ENCODE results near the gene RBPJL. TPM values are rescaled to one million over a fixed set of nuclear protein-coding genes. Genes with fewer than 3 reads are reported as not detected.

RBPJL gene
- total RNA-seq, 1 experiment from 2014 or later = not detected

DNA sequence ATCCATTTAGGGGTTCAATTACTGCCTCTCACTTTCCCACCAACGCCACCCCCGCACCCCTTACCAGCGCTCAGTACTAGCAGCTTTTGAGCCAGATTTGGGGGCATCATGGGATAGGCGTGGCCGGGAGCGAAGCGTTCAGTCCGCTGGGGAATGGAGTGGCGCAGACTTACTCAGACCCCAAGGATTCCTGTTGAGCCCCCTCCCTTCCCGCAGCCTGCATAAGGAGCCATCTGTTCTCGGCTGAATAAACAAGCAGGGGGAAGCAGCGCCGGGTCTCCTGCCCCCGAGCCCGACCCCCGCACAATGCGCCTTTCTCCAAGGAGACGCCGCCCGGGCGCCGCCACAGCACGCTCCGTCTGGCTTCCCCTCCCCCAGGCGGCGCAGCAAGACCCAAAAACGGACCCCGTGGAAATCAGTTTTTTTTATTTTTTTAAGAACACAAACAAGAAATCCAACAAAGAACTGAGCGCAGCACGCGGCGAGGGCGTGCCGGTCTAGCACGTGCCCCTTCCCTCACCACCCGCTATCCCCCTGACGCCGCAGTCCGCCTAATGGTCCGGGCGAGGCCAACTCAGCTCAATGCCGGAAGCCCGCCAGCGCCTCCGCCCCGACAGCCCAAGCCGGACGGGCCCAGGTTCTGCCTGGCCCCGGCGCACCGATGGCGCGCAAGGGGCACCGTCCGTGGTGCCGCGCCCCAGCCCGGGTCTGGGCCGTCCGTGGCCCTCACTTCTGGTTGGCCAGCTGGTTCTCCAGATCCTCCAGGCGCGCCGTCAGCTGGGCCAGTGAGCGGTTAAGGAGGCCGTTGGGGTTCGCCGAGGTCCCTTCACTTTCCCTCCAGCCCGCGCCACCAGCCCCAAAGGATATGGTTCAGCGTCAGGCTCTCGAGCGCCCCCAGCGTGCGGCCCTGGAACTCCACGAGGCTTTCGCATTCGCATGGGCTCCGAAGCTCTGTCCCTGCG lies 13.3 kb upstream of the RBPJL start:
- intact Hi-C loops (cut with micrococcal nuclease; ENCODE audit: unreplicated experiment) = loop anchor here (1.0 to 5.0 kb wide), 3 partner anchors 41 to 191 kb away; partner anchors contain the start of genes KCNS1 and SLPI
- no TSS peak for BruUV-seq (replicated peaks)

DNA sequence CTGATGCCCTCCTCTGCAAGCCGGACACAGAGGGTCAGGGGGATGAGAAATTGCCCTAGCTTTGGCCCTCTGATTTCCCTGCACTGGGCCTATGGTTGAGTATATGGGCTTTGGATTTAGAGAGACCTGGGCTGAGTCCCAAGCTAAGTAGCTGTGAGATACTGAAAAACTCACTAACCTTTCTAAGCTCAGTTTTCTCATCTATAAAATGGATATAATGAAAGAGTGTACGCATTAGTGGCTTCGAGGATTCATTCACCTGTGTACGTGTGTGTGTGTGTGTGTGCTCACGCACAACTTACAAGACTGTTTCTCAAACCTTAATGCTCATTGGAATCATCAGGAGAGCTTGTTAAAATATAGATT lies 12.7 kb upstream of the RBPJL start:
- H3K36me3 Mint-ChIP-seq (ENCODE audit: insufficient read depth, unreplicated experiment) = peaks cover 15% of the 10 kb centered on the region
- peak overlapping the region; percentile 8 for H3K27ac Mint-ChIP-seq (ENCODE audit: unreplicated experiment)
- peaks cover 15% of the 10 kb centered on the region for H3K27me3 Mint-ChIP-seq (ENCODE audit: unreplicated experiment)
- H3K4me3 Mint-ChIP-seq (ENCODE audit: low read depth, unreplicated experiment) = peak overlapping the region; percentile 79
- intact Hi-C loops (cut with micrococcal nuclease; ENCODE audit: unreplicated experiment) = loop anchor here (5.0 kb wide), 2 partner anchors 42 to 192 kb away; partner anchors contain the start of genes KCNS1 and SLPI
- DNase-seq = no peak
- CTCF ChIA-PET = interaction anchor here (0.5 to 4.7 kb wide), 45 partner anchors 10 to 697 kb away, joined by 3 to 27 read pairs (median 5); partner anchors contain the start of genes PI3, SLPI and SYS1
- H3K4me1 Mint-ChIP-seq (ENCODE audit: low read depth, unreplicated experiment) = peaks cover 17% of the 10 kb centered on the region
- TF ChIP-seq, protein P1, sequence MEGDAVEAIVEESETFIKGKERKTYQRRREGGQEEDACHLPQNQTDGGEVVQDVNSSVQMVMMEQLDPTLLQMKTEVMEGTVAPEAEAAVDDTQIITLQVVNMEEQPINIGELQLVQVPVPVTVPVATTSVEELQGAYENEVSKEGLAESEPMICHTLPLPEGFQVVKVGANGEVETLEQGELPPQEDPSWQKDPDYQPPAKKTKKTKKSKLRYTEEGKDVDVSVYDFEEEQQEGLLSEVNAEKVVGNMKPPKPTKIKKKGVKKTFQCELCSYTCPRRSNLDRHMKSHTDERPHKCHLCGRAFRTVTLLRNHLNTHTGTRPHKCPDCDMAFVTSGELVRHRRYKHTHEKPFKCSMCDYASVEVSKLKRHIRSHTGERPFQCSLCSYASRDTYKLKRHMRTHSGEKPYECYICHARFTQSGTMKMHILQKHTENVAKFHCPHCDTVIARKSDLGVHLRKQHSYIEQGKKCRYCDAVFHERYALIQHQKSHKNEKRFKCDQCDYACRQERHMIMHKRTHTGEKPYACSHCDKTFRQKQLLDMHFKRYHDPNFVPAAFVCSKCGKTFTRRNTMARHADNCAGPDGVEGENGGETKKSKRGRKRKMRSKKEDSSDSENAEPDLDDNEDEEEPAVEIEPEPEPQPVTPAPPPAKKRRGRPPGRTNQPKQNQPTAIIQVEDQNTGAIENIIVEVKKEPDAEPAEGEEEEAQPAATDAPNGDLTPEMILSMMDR (IDR thresholded peaks at IDR 0.05; ENCODE audit: unreplicated experiment) = no peak
- no peaks in the 10 kb centered on the region for H3K9me3 Mint-ChIP-seq (ENCODE audit: low read depth, unreplicated experiment)
- no TSS peak for BruUV-seq (replicated peaks)

More for the DNA sequence above, 13.3 kb upstream of the RBPJL start:
- H3K4me3 Mint-ChIP-seq (ENCODE audit: low read depth, unreplicated experiment) = peak overlapping the region; percentile 79
- peaks cover 17% of the 10 kb centered on the region for H3K4me1 Mint-ChIP-seq (ENCODE audit: low read depth, unreplicated experiment)
- peaks cover 15% of the 10 kb centered on the region for H3K36me3 Mint-ChIP-seq (ENCODE audit: insufficient read depth, unreplicated experiment)
- TF ChIP-seq, protein P1 (IDR thresholded peaks at IDR 0.05; ENCODE audit: unreplicated experiment) = peak; percentile 99
- CTCF ChIA-PET = interaction anchor here (0.5 to 4.7 kb wide), 50 partner anchors 9 to 698 kb away, joined by 3 to 27 read pairs (median 4); partner anchors contain the start of genes MATN4, PI3, SLPI and SYS1
- H3K27ac Mint-ChIP-seq (ENCODE audit: unreplicated experiment) = peak overlapping the region; percentile 8
- no peaks in the 10 kb centered on the region for H3K9me3 Mint-ChIP-seq (ENCODE audit: low read depth, unreplicated experiment)
- peaks cover 16% of the 10 kb centered on the region for H3K27me3 Mint-ChIP-seq (ENCODE audit: unreplicated experiment)
- DNase-seq = peak; percentile 98

DNA sequence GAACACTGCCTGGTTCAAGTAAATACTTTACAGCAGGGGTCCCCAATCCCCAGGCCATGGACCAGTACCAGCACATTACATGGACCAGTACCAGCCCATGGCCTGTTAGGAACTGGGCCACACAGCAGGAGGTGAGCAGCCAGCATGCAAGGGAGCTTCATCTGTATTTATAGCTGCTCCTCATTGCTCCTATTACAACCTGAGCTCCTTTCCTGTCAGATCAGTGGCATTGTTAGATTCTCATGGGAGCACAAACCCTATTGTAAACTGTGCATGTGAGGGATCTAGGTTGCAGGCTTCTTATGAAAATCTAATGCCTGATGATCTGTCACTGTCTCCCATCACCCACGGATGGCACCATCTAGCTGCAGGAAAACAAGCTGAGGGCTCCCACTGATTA lies 12.0 kb upstream of the RBPJL start:
- no TSS peak for BruUV-seq (replicated peaks)
- peaks cover 15% of the 10 kb centered on the region for H3K27me3 Mint-ChIP-seq (ENCODE audit: unreplicated experiment)

More for the DNA sequence above, 12.0 kb upstream of the RBPJL start:
- DNase-seq = no peak
- Mint-ChIP-seq H3K9me3 (ENCODE audit: low read depth, unreplicated experiment) (no peaks in the 10 kb centered on the region), H3K36me3 (ENCODE audit: insufficient read depth, unreplicated experiment) (peaks cover 15% of the 10 kb centered on the region), H3K27ac (ENCODE audit: unreplicated experiment) (no peak overlapping the region), H3K4me1 (ENCODE audit: low read depth, unreplicated experiment) (peaks cover 17% of the 10 kb centered on the region), H3K4me3 (ENCODE audit: low read depth, unreplicated experiment) (no peak overlapping the region)
- CTCF ChIA-PET = interaction anchor here (0.7 to 4.7 kb wide), 22 partner anchors 9 to 283 kb away, joined by 3 to 27 read pairs (median 7); partner anchors contain the start of genes PI3 and SLPI
- intact Hi-C loops (cut with micrococcal nuclease; ENCODE audit: unreplicated experiment) = loop anchor here (5.0 kb wide), 2 partner anchors 42 to 192 kb away; partner anchors contain the start of genes KCNS1 and SLPI
- TF ChIP-seq, protein P1 (IDR thresholded peaks at IDR 0.05; ENCODE audit: unreplicated experiment) = no peak
